DMS 273 (cell line): ENCODE measurements around the gene PCP4L1.
"Not testable (repeated sequence)": the region's sequence is repeated elsewhere in the genome, so short reads cannot be mapped to it uniquely, and the experiment has no call there.

Experiments used
- DNase-seq: peaks from one replicate; lab custom pipeline; 2025; ENCODE audit not compliant: unreplicated experiment; lab: John Stamatoyannopoulos, UW

The PCP4L1 gene

DNA sequence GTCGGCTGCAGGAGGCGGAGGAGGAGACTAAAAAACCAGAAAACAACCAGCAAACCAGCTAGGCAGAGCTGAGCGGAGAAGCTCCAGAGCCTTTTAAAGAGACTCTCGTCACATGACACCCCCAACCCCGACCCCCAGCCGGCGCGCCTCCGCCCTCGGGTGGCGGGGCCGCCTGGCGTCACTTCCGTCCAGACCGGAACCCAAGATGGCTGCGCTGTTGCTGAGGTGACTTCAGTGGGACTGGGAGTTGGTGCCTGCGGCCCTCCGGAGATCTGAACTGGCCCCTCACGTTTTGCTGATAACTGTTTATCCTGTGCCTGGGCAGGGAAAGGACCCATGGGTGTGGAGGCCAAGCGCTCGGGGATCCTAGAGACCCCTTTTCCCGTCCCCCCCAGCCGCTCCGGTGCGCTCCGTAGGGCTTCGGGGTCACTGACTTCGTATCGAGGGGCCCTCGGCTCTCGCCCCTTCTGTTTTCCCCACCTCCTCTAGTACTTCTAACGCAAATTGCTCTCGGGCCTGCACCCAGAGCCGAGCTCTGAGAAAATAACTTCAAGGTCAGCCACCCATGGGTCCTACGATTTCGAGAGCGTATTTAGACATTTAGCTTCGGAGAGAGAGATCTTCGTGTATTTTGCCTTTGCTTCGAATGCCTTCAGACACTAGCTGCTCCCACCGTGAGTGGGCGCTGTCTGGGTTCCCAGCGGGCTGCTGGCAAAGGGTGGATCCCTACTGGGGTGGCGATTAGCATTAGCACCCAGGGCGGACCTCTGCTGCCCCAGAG is 55.8 kb downstream of the PCP4L1 start, which contains the start of gene SDHC:
TSS of gene SDHC (plus strand) at position 181 of the 781 bp plus-strand sequence. CDS start at position 206, 25 bp downstream.
- peak; percentile 96 for DNase-seq

DNA sequence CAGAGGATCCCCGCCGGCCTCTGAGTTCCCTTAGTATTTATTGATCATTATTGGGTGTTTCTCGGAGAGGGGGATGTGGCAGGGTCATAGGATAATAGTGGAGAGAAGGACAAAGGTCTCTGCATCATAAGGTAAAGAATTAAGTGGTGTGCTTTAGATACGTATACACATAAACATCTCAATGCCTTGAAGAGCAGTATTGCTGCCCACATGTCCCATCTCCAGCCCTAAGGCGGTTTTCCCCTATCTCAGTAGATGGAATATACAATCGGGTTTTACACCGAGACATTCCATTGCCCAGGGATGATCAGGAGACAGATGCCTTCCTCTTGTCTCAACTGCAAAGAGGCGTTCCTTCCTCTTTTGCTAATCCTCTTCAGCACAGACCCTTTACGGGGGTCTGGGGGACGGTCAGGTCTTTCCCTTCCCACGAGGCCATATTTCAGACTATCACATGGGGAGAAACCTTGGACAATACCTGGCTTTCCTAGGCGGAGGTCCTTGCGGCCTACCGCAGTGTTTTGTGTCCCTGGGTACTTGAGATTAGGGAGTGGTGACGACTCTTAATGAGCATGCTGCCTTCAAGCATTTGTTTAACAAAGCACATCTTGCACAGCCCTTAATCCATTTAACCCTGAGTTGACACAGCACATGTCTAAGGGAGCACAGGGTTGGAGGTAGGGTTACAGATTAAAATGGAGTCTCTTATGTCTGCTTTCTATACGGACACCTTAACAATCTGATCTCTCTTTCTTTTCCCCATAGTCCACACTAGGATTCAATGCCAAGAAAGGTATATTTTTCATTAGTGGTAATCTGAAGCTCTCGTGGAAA is 57.5 kb downstream of the PCP4L1 start:
- not testable (repeated sequence) for DNase-seq

DNA sequence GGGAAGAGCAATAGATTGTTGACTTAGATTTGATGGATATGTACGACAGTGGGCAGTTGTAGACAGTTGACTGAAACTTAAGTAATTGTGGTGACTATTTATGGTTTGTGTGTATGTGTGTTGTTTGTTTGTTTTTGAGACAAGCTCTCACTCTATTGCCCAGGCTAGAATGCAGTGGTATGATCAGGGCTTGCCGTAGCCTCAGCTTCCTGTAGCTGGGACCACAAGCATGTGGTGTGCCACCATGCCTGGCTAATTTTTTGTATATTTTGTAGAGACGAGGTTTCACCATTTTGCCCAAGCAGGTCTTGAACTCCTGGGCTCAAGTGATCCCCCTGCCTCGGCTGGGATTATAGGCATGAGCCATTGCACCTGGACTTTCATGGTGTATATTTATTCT is 65.5 kb downstream of the PCP4L1 start:
- DNase-seq = no peak

DNA sequence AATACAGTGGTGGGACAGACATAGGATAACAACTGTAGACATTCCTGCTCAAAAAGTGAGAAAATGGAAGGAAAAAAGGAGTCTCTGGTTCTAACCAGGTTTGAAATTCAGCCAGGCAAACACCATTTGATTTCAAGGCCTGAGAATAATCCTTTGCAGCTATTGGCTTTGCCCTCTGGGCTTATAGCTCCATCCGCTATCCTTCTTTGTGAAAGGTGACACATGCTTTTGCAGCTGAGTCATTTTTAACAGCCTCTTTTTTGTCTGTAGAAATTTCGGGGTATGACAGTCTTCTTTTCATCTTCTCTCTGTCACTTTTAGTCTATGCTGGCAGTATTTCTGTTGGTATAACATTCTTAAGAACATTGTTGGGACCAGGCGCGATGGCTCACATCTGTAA is 71.8 kb downstream of the PCP4L1 start:
- no peak for DNase-seq

DNA sequence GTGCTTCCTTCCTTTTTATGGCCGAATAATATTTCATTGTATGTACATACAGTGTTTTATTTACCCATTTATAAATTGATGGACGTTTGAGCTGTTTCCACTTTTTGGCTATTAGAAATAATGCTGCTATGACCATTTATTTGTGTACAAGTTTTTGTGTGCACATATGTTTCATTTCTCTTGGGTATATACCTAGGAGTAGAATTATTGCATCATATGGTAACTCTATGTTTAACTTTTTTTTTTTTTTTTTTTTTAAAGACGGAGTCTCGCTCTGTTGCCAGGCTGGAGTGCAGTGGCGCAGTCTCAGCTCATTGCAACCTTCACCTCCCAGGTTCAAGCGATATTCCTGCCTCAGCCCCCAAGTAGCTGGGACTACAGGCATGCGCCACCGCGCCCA is 74.6 kb downstream of the PCP4L1 start:
- no peak for DNase-seq
